AG10803 (cell line): ENCODE measurements around the gene STT3B.

Experiments
- DNase-seq: peaks from one replicate; pipeline ENCODE4 v3.0.0; 2010; ENCODE audit warnings: low read depth
- H3K4me3 ChIP-seq: 2 replicates; pipeline ENCODE4 v1.5.1; 2011; ENCODE audit warnings: mild to moderate bottlenecking, low read length, control low read depth
- CTCF ChIP-seq: conservative IDR thresholded peaks from 2 replicates; pipeline ENCODE4 v1.5.1; 2011; ENCODE audit warnings: mild to moderate bottlenecking, low read length, control low read depth, inconsistent platforms

STT3B gene

DNA sequence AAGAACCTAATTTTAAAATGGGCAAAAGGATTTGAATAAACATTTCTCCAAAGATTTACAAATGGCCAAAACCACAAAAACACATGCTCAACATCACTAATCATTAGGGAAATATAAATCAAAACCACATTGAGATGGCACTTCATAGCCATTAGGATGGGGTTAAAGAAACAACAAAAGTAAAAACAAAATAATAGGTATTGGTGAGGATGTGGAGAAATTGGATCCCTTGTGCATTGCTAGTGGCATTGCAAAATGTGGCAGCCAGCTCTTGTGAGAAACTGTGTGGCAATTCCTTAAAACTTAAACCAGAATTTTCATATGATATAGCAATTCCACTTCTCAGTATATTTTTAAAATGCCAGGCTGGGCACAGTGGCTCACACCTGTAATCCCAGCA is 126.5 kb downstream of the STT3B start:
- H3K4me3 ChIP-seq: no peak overlapping the region
- no peak for TF ChIP-seq CTCF
- no peak for DNase-seq

DNA sequence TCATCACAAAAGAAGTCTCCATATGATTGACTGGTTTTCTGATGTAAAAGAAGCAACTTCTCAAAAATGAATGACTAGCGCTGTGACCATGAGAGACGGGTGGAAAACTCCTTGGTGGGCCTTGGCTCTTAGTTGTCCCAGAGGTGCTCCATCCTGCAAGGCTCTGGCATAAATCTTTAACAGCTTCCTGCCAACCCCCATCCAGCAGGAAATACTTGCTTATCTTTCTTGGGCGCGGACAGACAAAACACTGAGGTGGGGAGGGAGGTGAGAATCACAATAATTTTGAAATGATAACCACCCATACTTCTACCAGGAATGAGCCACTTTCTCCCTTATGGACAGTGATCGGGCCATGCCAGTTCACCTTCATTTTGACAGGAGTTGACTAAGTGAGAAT is 128.6 kb downstream of the STT3B start:
- TF ChIP-seq CTCF: no peak
- DNase-seq: no peak
- H3K4me3 ChIP-seq: no peak overlapping the region

- no peak for DNase-seq
- H3K4me3 ChIP-seq: no peak overlapping the region
- no peak for TF ChIP-seq CTCF
These were observed 129.4 kb downstream of the STT3B start for GRCh38 chr3:31661993-31662670.

DNA sequence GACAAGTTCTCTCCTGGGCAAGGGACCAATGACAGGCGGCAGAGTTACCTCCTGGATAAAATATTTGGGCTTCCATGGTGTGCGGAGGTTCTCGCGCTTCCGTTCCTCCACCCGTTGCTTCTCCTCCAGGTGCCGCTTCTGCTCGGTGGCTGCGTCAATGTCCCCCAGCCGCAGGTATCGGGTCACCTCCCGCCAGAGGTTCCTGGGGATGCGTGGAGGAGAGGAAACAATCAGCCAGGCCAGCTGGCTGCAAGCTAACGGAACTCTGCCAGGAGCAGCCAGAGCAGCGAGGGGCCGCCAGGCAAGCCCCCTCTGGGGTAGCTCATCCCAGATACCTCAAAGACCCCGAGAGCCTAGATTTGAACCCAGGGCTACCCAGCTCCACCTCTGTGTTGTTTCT is 131.3 kb downstream of the STT3B start:
- no peak overlapping the region for H3K4me3 ChIP-seq
- DNase-seq: no peak
- TF ChIP-seq CTCF: no peak

DNA sequence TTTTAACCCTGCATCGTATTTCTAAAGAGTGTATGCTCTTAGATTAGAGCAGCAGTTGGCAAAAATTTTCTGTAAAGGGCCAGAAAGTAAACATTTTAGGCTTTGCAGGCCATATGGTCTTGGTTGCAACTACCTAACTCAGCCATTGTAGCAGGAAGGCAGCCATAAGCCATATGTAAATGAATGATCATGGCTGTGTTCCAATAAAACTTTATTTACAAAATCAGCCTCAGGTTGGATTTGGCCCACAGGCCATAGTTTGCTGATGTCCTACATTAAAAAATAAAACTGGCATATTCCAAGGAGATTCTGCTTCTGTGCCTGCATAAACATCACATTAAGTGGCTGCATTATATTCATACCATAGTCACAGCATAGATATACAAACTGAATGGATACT is 134.9 kb downstream of the STT3B start:
- no peak overlapping the region for H3K4me3 ChIP-seq
- no peak for DNase-seq
- TF ChIP-seq CTCF: no peak

GRCh38 chr3:31668242-31668641 is 135.5 kb downstream of the STT3B start:
- no peak for DNase-seq
- no peak overlapping the region for H3K4me3 ChIP-seq
- no peak for TF ChIP-seq CTCF

GRCh38 chr3:31670136-31670535 is 137.4 kb downstream of the STT3B start:
- no peak for DNase-seq
- TF ChIP-seq CTCF: no peak

More at GRCh38 chr3:31670136-31670535, 137.4 kb downstream of the STT3B start:
- no peak overlapping the region for H3K4me3 ChIP-seq
